ENCODE data around the gene GRHL1.

GRHL1 gene

DNA sequence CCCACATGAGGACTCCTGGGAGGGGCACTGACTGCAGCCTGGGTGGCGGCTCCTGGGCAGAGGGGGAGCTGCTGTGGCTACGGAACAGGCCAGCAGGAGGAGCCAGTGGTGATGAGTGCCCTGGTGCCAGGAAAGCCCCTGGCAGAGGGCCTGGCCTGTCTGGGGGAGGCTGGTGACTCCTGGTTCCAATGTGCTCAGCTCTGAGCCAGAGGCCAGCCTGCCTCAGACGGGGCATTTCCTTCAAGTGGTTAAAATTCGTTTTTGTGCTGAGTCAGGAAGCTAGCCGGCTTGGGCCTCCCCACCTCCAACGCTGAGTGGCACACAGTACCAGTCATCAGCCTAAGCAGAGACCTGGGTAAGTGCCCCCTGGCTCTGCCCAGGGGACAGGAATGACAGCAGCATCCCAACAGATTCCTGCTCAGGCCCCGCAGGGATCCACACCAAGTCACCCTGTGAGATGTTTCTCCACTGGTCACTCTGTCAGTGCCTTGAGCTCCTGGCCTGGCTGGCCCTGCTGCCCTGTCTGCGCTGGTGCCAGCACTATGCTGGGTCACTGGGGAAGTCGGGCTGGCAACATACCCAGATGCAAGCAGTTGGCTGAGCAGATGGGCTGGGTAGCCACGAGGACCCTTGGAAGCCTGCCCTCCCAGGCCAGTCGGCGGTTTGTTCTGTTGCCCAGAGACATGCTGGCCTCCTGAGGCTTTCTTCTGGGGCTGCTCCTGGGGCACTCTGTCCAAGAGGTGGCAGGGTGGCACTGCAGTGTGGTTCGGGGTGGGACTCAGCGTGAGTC, 84.8 kb downstream of the GRHL1 start:
- in situ Hi-C loops (cut with MboI; ENCODE audit: low sequenced_read_pairs) = loop anchor here (25.0 kb wide), 1 partner anchor 224 kb away; no protein-coding TSS in a partner anchor

GRCh38 chr2:10038123-10038522, 86.6 kb downstream of the GRHL1 start:
- in situ Hi-C loops (cut with MboI; ENCODE audit: low sequenced_read_pairs) = loop anchor here (25.0 kb wide), 1 partner anchor 226 kb away; no protein-coding TSS in a partner anchor

DNA sequence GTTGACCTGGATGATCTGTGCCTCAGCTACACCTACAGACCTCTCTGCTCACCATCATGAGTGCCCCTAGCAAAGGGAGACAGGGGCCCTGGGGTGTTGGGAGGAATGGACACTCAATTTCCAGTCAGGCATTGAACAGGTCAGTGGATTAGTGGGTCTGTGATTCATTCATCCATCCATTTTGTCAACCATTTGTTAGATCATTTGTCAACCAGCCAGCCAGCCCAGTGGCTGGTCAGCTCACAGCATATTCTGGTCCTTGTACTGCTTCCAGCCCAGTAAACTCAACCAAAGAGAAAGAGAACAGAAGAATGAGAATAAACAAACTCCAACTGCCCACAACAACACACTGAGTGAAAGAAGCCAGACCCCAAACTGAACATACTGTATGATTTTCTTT, 87.2 kb downstream of the GRHL1 start:
- in situ Hi-C loops (cut with MboI; ENCODE audit: low sequenced_read_pairs) = loop anchor here (25.0 kb wide), 1 partner anchor 226 kb away; no protein-coding TSS in a partner anchor

GRCh38 chr2:10039658-10040410, 88.3 kb downstream of the GRHL1 start:
- in situ Hi-C loops (cut with MboI; ENCODE audit: low sequenced_read_pairs) = loop anchor here (25.0 kb wide), 1 partner anchor 228 kb away; no protein-coding TSS in a partner anchor

- in situ Hi-C loops (cut with MboI; ENCODE audit: low sequenced_read_pairs) = loop anchor here (25.0 kb wide), 1 partner anchor 229 kb away; no protein-coding TSS in a partner anchor
Measured at GRCh38 chr2:10041711-10042110, 90.2 kb downstream of the GRHL1 start.

DNA sequence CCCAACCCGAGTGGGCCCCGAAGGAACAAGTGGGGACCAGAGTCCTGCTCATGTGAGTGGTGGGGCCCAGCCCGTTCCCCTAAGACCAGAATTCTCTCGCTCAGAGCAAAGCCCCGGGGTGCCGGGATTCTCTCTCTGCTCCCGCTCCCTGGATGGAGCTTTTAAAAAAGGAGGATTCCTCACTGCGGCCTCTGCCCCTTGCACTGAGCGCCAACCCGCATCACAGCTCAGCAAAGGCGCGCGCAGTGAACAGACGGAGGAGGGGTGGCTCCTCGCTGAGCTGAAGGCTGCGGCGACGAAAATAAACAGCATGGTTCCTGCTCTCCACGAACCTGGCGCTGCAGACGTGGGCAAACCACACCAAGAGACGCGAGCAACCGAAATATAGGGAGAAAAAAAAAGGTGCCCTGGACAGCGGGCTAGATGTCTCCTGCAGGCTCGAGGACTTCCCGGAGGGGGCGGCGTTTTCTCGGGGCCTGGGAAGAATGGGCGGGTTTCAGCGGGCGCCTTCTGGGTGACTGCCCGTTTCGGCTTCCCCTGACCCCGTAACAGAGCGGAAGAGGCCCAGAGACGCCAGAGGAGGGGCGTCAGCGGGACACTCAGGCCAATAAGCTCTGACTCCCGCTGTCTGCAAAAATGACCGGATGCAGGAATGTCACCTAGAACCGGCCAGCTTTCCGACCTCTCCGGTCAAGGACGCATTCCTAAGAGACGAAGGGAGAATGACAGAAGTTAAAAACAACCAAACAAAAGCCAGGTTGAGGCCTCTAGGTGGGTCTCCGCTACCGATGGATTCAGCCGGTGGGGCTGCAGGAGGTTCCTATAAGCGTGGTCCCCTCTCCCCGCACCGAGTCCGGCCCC, 91.0 kb downstream of the GRHL1 start:
- in situ Hi-C loops (cut with MboI; ENCODE audit: low sequenced_read_pairs) = loop anchor here (25.0 kb wide), 1 partner anchor 230 kb away; no protein-coding TSS in a partner anchor

GRCh38 chr2:10043256-10043905, 91.9 kb downstream of the GRHL1 start, which contains the start of gene KLF11:
Gene KLF11, plus strand, starts transcription at chr2:10043550. Its CDS starts 167 bp downstream, at chr2:10043717.
- in situ Hi-C loops (cut with MboI; ENCODE audit: low sequenced_read_pairs) = loop anchor here (25.0 kb wide), 1 partner anchor 231 kb away; no protein-coding TSS in a partner anchor

- in situ Hi-C loops (cut with MboI; ENCODE audit: low sequenced_read_pairs) = loop anchor here (25.0 kb wide), 1 partner anchor 232 kb away; no protein-coding TSS in a partner anchor
Measured at GRCh38 chr2:10043906-10044601, 92.6 kb downstream of the GRHL1 start.

GRCh38 chr2:10045561-10046355, 94.3 kb downstream of the GRHL1 start:
- in situ Hi-C loops (cut with MboI; ENCODE audit: low sequenced_read_pairs) = loop anchor here (25.0 kb wide), 1 partner anchor 233 kb away; no protein-coding TSS in a partner anchor

DNA sequence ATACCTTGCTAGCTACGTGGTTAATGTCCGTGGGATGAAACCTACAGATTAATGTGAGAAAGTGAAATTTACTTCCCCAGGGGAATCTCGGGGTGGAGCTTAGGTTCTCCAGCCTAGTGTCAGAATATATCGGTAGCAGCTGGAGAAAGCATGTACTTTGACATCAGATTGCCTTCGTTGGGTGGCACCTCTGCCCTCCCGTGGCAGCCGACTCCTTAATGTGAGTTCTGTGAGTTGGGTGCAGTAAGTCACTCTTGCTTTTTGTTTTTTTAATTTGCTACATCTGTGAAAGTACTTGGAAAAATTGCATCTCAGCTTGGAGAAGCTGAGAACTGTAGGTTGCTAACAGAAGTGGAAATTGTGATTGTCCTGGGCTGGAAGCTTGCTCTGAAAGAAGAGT, 95.4 kb downstream of the GRHL1 start:
- in situ Hi-C loops (cut with MboI; ENCODE audit: low sequenced_read_pairs) = loop anchor here (25.0 kb wide), 1 partner anchor 235 kb away; no protein-coding TSS in a partner anchor

DNA sequence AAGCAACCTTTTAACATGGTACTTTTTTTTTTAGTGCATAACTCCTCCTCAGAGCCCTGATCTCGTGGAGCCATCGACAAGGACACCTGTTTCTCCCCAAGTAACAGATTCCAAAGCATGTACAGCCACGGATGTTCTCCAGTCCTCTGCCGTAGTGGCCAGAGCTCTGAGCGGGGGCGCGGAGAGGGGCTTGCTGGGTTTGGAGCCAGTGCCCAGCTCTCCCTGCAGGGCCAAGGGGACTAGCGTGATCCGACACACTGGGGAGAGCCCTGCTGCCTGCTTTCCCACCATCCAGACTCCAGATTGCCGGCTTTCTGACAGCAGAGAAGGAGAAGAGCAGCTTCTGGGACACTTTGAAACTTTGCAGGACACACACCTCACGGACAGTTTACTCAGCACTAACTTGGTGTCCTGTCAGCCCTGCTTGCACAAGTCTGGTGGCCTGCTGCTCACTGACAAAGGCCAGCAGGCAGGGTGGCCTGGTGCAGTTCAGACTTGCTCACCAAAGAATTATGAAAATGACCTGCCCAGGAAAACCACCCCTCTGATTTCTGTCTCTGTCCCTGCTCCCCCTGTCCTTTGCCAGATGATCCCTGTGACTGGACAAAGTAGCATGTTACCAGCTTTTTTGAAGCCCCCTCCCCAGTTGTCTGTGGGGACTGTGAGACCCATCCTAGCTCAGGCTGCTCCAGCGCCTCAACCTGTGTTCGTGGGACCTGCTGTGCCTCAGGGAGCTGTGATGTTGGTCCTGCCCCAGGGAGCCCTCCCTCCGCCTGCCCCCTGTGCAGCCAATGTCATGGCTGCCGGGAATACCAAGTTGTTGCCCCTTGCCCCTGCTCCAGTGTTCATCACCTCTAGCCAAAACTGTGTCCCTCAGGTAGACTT, 96.4 kb downstream of the GRHL1 start:
- in situ Hi-C loops (cut with MboI; ENCODE audit: low sequenced_read_pairs) = loop anchor here (25.0 kb wide), 1 partner anchor 236 kb away; no protein-coding TSS in a partner anchor

- in situ Hi-C loops (cut with MboI; ENCODE audit: low sequenced_read_pairs) = loop anchor here (25.0 kb wide), 1 partner anchor 236 kb away; no protein-coding TSS in a partner anchor
Measured at GRCh38 chr2:10048501-10049171, 97.1 kb downstream of the GRHL1 start.
